HFF-Myc (cell line): Measurements from ENCODE around the gene SNX19.
"Not testable (repeated sequence)": the region's sequence is repeated elsewhere in the genome, so short reads cannot be mapped to it uniquely, and the experiment has no call there.

Experiments used
- DNase-seq: peaks from one replicate; pipeline ENCODE4 v3.0.0-alpha.2; 2011; ENCODE audit warnings: low read depth; ENCODE audit errors: extremely low read depth
- H3K4me3 ChIP-seq: replicated peaks from 2 replicates; pipeline ENCODE4 v1.5.1; 2011; ENCODE audit warnings: low read depth, mild to moderate bottlenecking, control low read depth, low read length
- TF ChIP-seq, protein P1 (sequence below): IDR thresholded peaks from 2 replicates; pipeline ENCODE4 v1.5.1; 2012; ENCODE audit warnings: mild to moderate bottlenecking, low read depth, low read length, control low read depth; ENCODE audit errors: missing control alignments

SNX19 gene

DNA sequence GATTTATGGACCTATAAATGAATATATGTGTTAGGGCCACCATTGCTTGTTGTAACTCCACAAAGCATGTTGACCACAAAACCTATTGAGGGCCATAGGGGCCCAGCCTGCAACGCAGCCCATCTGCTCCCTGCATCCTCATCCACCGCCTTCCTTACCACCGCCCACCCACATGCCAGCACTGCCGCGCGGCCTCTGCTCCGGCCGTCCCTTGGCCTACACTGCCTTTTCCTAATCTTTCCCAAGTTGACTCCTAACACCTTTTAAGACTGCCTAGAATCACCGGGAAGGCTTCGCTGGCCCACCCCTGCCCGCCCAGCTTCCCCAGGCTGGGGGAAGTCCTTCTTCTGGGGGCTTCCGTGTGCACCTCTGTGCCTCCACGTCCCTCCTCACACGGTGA is 55.0 kb downstream of the SNX19 start:
- TF ChIP-seq, protein P1, sequence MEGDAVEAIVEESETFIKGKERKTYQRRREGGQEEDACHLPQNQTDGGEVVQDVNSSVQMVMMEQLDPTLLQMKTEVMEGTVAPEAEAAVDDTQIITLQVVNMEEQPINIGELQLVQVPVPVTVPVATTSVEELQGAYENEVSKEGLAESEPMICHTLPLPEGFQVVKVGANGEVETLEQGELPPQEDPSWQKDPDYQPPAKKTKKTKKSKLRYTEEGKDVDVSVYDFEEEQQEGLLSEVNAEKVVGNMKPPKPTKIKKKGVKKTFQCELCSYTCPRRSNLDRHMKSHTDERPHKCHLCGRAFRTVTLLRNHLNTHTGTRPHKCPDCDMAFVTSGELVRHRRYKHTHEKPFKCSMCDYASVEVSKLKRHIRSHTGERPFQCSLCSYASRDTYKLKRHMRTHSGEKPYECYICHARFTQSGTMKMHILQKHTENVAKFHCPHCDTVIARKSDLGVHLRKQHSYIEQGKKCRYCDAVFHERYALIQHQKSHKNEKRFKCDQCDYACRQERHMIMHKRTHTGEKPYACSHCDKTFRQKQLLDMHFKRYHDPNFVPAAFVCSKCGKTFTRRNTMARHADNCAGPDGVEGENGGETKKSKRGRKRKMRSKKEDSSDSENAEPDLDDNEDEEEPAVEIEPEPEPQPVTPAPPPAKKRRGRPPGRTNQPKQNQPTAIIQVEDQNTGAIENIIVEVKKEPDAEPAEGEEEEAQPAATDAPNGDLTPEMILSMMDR, result no peak
- no peak for DNase-seq
- no peak overlapping the region for H3K4me3 ChIP-seq

DNA sequence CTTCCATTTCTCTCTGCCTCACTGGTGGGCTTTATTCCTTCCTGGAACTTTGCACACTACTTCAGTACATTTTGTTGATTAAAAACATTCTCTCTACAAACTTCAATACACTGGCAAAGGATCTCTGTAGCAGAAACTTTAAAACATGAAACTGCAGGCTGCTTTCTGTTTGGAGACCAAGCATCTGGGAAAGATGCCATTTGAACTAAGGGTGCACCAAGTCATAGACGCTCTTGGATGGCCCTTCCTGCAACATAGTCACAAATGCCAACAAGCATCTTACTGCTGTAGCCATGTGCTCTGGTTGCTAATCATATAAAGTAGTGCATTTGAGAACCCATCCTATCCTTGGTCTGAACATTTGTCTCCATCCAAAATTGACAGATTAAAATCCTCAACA is 56.4 kb downstream of the SNX19 start:
- TF ChIP-seq, protein P1, result no peak
- no peak for DNase-seq
- H3K4me3 ChIP-seq, result no peak overlapping the region

- TF ChIP-seq, protein P1, result no peak
- no peak overlapping the region for H3K4me3 ChIP-seq
- no peak for DNase-seq
Observed at GRCh38 chr11:130858215-130858614, 58.1 kb downstream of the SNX19 start.

DNA sequence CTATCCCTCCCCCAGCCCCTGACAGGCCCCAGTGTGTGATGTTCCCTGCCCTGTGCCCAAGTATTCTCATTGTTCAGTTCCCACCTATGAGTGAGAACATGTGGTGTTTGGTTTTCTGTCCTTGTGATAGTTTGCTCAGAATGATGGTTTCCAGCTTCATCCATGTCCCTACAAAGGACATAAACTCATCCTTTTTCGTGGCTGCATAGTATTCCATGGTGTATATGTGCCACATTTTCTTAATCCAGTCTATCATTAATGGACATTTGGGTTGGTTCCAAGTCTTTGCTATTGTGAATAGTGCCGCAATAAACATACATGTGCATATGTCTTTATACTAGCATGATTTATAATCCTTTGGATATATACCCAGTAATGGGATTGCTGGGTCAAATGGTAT is 60.6 kb downstream of the SNX19 start:
- not testable (repeated sequence) for H3K4me3 ChIP-seq

DNA sequence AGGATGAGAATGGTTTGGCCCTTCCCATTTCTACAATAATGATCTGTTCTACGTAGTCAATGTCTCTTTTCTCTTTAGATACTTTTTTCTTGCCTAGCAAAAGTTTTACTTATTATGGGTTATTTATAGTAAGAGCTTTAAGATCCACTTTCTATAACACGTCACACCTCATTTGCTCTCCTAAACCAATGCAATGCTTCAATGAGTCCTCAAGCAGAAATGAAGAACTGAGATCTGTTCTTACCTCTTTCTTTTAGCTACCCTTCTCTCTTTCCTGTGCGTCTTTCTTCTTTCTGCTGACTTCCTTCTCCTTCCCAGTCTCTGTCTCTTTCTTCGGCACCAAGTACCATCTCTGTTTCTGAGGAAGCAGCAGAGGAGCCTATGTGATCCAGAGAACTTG is 61.8 kb downstream of the SNX19 start:
- TF ChIP-seq, protein P1, result no peak
- H3K4me3 ChIP-seq, result no peak overlapping the region
- no peak for DNase-seq

More for the DNA sequence above, 60.6 kb downstream of the SNX19 start:
- DNase-seq, result not testable (repeated sequence)

GRCh38 chr11:130852589-130852988 is 63.7 kb downstream of the SNX19 start:
- DNase-seq, result no peak
- H3K4me3 ChIP-seq, result no peak overlapping the region
- TF ChIP-seq, protein P1, result no peak

DNA sequence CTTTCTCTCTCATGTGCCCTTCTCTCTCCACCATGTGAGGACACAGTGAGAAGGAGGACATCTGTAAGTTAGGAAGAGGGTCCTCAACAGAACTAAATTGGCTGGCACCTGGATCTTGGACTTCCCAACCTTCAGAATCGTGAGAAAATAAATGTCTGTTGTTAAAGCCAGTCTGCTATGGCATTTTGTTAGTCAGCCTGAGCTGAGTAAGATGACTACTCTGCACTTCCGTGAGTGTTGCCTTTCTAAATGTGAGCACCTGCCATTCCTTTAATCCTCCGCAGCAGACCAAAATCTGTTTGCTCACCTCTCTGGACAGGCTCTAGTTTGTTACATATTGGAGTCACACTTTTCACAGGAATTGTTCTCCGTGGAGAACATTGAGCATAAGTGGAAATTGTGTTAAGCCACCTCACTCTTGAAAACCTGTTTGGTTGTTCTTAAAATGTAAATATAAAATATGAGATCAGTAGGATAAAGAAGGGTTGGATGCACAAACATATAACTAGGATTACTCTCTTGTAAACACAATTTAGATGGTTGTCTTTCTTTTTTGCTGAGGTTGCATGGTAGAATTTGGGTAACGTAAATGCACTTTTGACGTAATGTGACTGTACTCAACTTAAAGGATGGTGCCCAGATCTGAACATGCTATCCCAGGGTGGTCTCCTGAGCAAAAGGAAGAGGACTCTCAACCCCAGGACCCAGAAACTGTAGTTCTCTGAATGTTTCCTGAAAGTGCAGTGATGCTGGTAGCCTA is 65.9 kb downstream of the SNX19 start:
- TF ChIP-seq, protein P1, result no peak
- no peak overlapping the region for H3K4me3 ChIP-seq
- DNase-seq, result no peak
